K562 (cell line): ENCODE measurements around the gene WDR5B. TPM values are rescaled to one million over a fixed set of nuclear protein-coding genes. Genes with fewer than 3 reads are reported as not detected.

Experiments used
- ATAC-seq: fragments of 200-7000 bp; cut with Tn5 transposase; 3 replicates; pipeline ENCODE4 v1.9.1; 2020; ENCODE audit warnings: moderate library complexity
- BruUV-seq: library from RNA; stranded (reverse); fragments of 400-500 nt; replicated peaks from 2 replicates; lab custom pipeline; 2021; lab: Mats Ljungman, UMichigan
- CTCF ChIA-PET: fragments of 300-600 bp; formaldehyde crosslinking; extraction: SDS; loops from one replicate; lab custom pipeline; 2021; ENCODE audit warnings: low intra/inter-chr PET ratio; lab: Yijun Ruan, JAX
- POLR2A ChIA-PET: fragments of 300-600, 350-650 bp; sonication (Branson Sonifier 250); formaldehyde crosslinking; extraction: SDS; loops from one replicate; lab custom pipeline; 2021; ENCODE audit warnings: antibody characterized with exemption, inconsistent platforms; lab: Yijun Ruan, JAX
- DNase-seq, 4 experiments: peaks; one replicate each; pipeline versions ENCODE4 v3.0.0 to v3.0.0-alpha.2; 2011 to 2018; ENCODE audit warnings: low spot score in 3 of 4, mixed read lengths in 3 of 4; ENCODE audit errors: extremely low read depth in 1 of 4
- FAIRE-seq: peaks from 2 replicates; lab custom pipeline; 2011; peaks lifted over from hg19 to GRCh38; lab: Jason Lieb, UNC
- H2AFZ ChIP-seq: 2 replicates; pipeline ENCODE4 v1.6.0; 2011; ENCODE audit warnings: low read depth, low read length, control low read depth, inconsistent platforms
- H3K27ac ChIP-seq: fragments of 200-600 bp; 3 replicates; pipeline ENCODE4 v1.8.0; 2011; ENCODE audit warnings: low read depth, mild to moderate bottlenecking, control low read depth, inconsistent platforms, low read length, moderate library complexity, mixed read lengths; ENCODE audit errors: extremely low read depth
- H3K27me3 ChIP-seq, 2 experiments: fragments of 300-600 bp in 1 of 2; 2 replicates in 1 of 2; 3 replicates in 1 of 2; pipeline versions ENCODE4 v1.6.0 to v1.8.0; 2011; ENCODE audit warnings: inconsistent platforms in 2 of 2, low read length in 2 of 2, mild to moderate bottlenecking in 1 of 2, mixed read lengths in 1 of 2, moderate library complexity in 1 of 2; ENCODE audit not compliant: control insufficient read depth in 2 of 2, insufficient read depth in 2 of 2
- H3K36me3 ChIP-seq: fragments of 300-600 bp; 3 replicates; pipeline ENCODE4 v1.8.0; 2011; ENCODE audit warnings: mild to moderate bottlenecking, low read length, inconsistent platforms; ENCODE audit not compliant: control insufficient read depth, insufficient read depth
- H3K4me1 ChIP-seq, 2 experiments: fragments of 200-600 bp in 1 of 2; replicated peaks in 1 of 2; 2 replicates in 1 of 2; 3 replicates in 1 of 2; pipeline versions ENCODE4 v1.5.1 to v1.8.0; 2011; ENCODE audit warnings: inconsistent platforms in 2 of 2, low read length in 2 of 2, mild to moderate bottlenecking in 1 of 2, mixed read lengths in 1 of 2, moderate library complexity in 1 of 2; ENCODE audit not compliant: control insufficient read depth in 2 of 2, insufficient read depth in 2 of 2
- H3K4me2 ChIP-seq: 2 replicates; pipeline ENCODE4 v1.6.1; 2011; ENCODE audit warnings: low read length, control low read depth, inconsistent platforms, mixed read lengths; ENCODE audit not compliant: insufficient read depth
- H3K4me3 ChIP-seq: fragments of 200-600 bp; sonication (generic), shearing (Covaris generic); 2 replicates; pipeline ENCODE4 v1.5.1; 2016; ENCODE audit warnings: control low read depth, inconsistent platforms
- H3K79me2 ChIP-seq: fragments of 200-600 bp; 3 replicates; pipeline ENCODE4 v1.8.0; 2011; ENCODE audit warnings: low read length, inconsistent platforms; ENCODE audit not compliant: control insufficient read depth, insufficient read depth
- H3K9ac ChIP-seq, 2 experiments: 2 replicates each; pipeline versions ENCODE4 v1.6.0 to v1.6.1; 2011; ENCODE audit warnings: low read depth in 2 of 2, low read length in 2 of 2, control low read depth in 1 of 2, inconsistent platforms in 1 of 2, mild to moderate bottlenecking in 1 of 2, mixed read lengths in 1 of 2; ENCODE audit not compliant: insufficient read depth in 1 of 2
- H3K9me1 ChIP-seq: one replicate; pipeline ENCODE4 v1.6.0; 2011; ENCODE audit warnings: inconsistent platforms, mild to moderate bottlenecking, low read length, moderate library complexity; ENCODE audit not compliant: control insufficient read depth, insufficient read depth
- H3K9me3 ChIP-seq: replicated peaks from 2 replicates; pipeline ENCODE4 v1.5.1; 2011; ENCODE audit warnings: low read depth, low read length, inconsistent platforms; ENCODE audit not compliant: control insufficient read depth, insufficient read depth
- H4K20me1 ChIP-seq: replicated peaks from 2 replicates; pipeline ENCODE4 v1.6.1; 2011; ENCODE audit warnings: low read length, inconsistent platforms, mixed read lengths; ENCODE audit not compliant: control insufficient read depth, insufficient read depth
- BRF1 ChIP-seq: IDR thresholded peaks from 3 replicates; pipeline ENCODE4 v1.6.1; 2011; ENCODE audit warnings: borderline replicate concordance, mild to moderate bottlenecking; ENCODE audit not compliant: insufficient read length; ENCODE audit errors: extremely low read depth
- CTBP1 ChIP-seq: fragments of 450-650 bp; IDR thresholded peaks from 2 replicates; pipeline ENCODE4 v1.6.1; 2016; ENCODE audit warnings: borderline replicate concordance
- FOXJ3 ChIP-seq: sonication (generic); formaldehyde crosslinking; IDR thresholded peaks from 2 replicates; pipeline ENCODE4 v1.4.0; 2020; ENCODE audit warnings: mild to moderate bottlenecking, missing genetic modification reagents
- HMG20B ChIP-seq: fragments of 250-450 bp; sonication (Bioruptor Pico); IDR thresholded peaks from 2 replicates; pipeline ENCODE4 v1.5.0; 2021; ENCODE audit warnings: mild to moderate bottlenecking
- HMGN3 ChIP-seq: IDR thresholded peaks from 2 replicates; pipeline ENCODE4 v1.6.1; 2011; ENCODE audit warnings: borderline replicate concordance, low read depth, mild to moderate bottlenecking, mixed read lengths, low read length; ENCODE audit not compliant: insufficient read length; ENCODE audit errors: extremely low read depth
- OTX1 ChIP-seq: fragments of 450-650 bp; formaldehyde crosslinking; IDR thresholded peaks from 2 replicates; pipeline ENCODE4 v1.4.0; 2022; ENCODE audit warnings: mild to moderate bottlenecking
- SP1 ChIP-seq: sonication (generic); formaldehyde crosslinking; IDR thresholded peaks from 2 replicates; pipeline ENCODE4 v1.8.1; 2022; ENCODE audit warnings: mild to moderate bottlenecking, missing genetic modification reagents
- SPI1 ChIP-seq: IDR thresholded peaks from 2 replicates; pipeline ENCODE4 v1.6.1; 2011; ENCODE audit warnings: low read depth, low read length, control low read depth, borderline replicate concordance
- ZNF232 ChIP-seq: sonication (generic); formaldehyde crosslinking; IDR thresholded peaks from 2 replicates; pipeline ENCODE4 v1.8.0; 2022; ENCODE audit warnings: mild to moderate bottlenecking, missing genetic modification reagents
- ZNF41 ChIP-seq: fragments of 250-450 bp; sonication (Bioruptor Pico); conservative IDR thresholded peaks from 2 replicates; pipeline ENCODE4 v1.4.0; 2020; ENCODE audit warnings: mild to moderate bottlenecking
- ZNF76 ChIP-seq: fragments of 250-450 bp; sonication (Bioruptor Pico); IDR thresholded peaks from 2 replicates; pipeline ENCODE4 v1.4.0; 2020; ENCODE audit warnings: mild to moderate bottlenecking, moderate library complexity, borderline replicate concordance
- ZNF778 ChIP-seq: fragments of 450-650 bp; formaldehyde crosslinking; IDR thresholded peaks from 2 replicates; pipeline ENCODE4 v1.4.0; 2020; ENCODE audit warnings: mild to moderate bottlenecking, moderate library complexity
- ZNF79 ChIP-seq: fragments of 250-450 bp; sonication (Bioruptor Pico); IDR thresholded peaks from 2 replicates; pipeline ENCODE4 v1.4.0; 2020; ENCODE audit warnings: low read depth, mild to moderate bottlenecking, moderate library complexity
- WGBS: fragments of 100-300 bp; shearing (Covaris generic); methylation state at CpG from one replicate; pipeline ENCODE4 v1.1.6; 2016; ENCODE audit warnings: low coverage, mixed read lengths; ENCODE audit not compliant: insufficient coverage; ENCODE audit errors: missing lambda C conversion rate; 5-methylcytosine and 5-hydroxymethylcytosine counted together
- in situ Hi-C: fragments of 300-500 bp; cut with MboI; formaldehyde crosslinking; loops from 4 replicates; pipeline ENCODE4 v1.15.0; 2018; ENCODE audit warnings: inconsistent platforms, mixed read lengths
- intact Hi-C: fragments of 100-400 bp; cut with micrococcal nuclease; formaldehyde crosslinking; loops from 2 replicates; pipeline ENCODE4 v1.14.2; 2022
- polyA plus RNA-seq, 8 experiments: library from polyadenylated mRNA; depleted of rRNA in 4 of 8; stranded (reverse) in 5 of 8; unstranded in 3 of 8; fragments of >200 nt; fragmentation: Nextera tagmentation in 2 of 8; fragmentation: Illumina TruSeq in 1 of 8; extraction: Ambion mirVana in 2 of 8; extraction: Trizol in 1 of 8; gene quantifications; 2 replicates each; pipeline versions ENCODE4 v1.2.1 to v1.2.3, GENCODE V29; 2011 to 2014; ENCODE audit warnings: inconsistent platforms in 1 of 8, missing spikeins in 1 of 8
- total RNA-seq, 7 experiments: library from RNA; depleted of rRNA in 6 of 7; stranded (reverse); fragments of >200 nt in 6 of 7; fragmentation: Illumina TruSeq in 2 of 7; extraction: Trizol in 2 of 7; gene quantifications; 2 replicates each; pipeline versions ENCODE4 v1.2.1 to v1.2.3, GENCODE V29; 2011 to 2021; ENCODE audit warnings: low replicate concordance in 1 of 7
- TF ChIP-seq, protein P1 (sequence below): fragments of 250-450 bp; sonication (Bioruptor Pico); IDR thresholded peaks from 2 replicates; pipeline ENCODE4 v1.5.0; 2021; ENCODE audit warnings: mild to moderate bottlenecking, borderline replicate concordance
- TF ChIP-seq, protein P2 (sequence below): sonication (generic); formaldehyde crosslinking; IDR thresholded peaks from 2 replicates; pipeline ENCODE4 v1.8.0; 2022; ENCODE audit warnings: missing genetic modification reagents, mild to moderate bottlenecking, borderline replicate concordance

WDR5B gene
- total and polyA plus RNA-seq, 9 of the 15 experiments (the other 6 are each of a cell fraction or from before 2014, with no cell fraction given): 2.8 to 10.1 (median 4.2) TPM

- TF ChIP-seq, protein P1, sequence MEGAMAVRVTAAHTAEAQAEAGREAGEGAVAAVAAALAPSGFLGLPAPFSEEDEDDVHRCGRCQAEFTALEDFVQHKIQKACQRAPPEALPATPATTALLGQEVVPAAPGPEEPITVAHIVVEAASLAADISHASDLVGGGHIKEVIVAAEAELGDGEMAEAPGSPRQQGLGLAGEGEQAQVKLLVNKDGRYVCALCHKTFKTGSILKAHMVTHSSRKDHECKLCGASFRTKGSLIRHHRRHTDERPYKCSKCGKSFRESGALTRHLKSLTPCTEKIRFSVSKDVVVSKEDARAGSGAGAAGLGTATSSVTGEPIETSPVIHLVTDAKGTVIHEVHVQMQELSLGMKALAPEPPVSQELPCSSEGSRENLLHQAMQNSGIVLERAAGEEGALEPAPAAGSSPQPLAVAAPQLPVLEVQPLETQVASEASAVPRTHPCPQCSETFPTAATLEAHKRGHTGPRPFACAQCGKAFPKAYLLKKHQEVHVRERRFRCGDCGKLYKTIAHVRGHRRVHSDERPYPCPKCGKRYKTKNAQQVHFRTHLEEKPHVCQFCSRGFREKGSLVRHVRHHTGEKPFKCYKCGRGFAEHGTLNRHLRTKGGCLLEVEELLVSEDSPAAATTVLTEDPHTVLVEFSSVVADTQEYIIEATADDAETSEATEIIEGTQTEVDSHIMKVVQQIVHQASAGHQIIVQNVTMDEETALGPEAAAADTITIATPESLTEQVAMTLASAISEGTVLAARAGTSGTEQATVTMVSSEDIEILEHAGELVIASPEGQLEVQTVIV (CRISPR knock-in tag): no peak
- TF ChIP-seq HMG20B (no peak), SPI1 (peak; percentile 32; the same call in 1 of the 2 replicates), ZNF76 (CRISPR knock-in tag) (no peak), ZNF778 (no peak), ZNF79 (CRISPR knock-in tag) (no peak)
Observed at GRCh38 chr3:122415104-122415744, 638 bp downstream of the WDR5B start (continued).

DNA sequence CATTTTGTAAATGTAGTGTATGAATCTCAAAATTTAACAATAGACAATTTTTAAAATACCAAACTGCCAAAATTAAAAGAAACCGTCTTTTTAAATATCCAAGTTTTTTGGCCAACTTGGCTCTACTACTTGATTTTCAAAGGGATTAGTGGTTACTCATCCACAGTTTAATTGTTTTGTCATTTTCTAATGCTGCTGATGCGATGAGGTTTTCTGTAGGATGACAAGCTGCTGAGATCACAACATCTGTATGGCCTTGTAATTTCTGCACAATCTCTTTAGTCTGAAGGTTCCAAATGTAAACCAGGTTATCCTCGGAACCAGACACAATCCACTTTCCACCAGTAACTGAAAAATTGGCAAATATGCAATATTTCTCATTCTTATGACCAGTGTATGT lies 1.5 kb downstream of the WDR5B start:
- Histone ChIP-seq H3K9me3 (no peaks in the 10 kb centered on the region), H4K20me1 (no peaks in the 10 kb centered on the region; the same call in 1 of the 2 replicates), H3K4me1 (peaks cover 0 to 4% of the 10 kb centered on the region in 2 experiments; a peak in 3 of 5 replicates), H3K27me3 (no peaks in the 10 kb centered on the region), H3K9me1 (no peaks in the 10 kb centered on the region), H3K79me2 (peaks cover 45% of the 10 kb centered on the region), H3K4me3 (no peak overlapping the region), H2AFZ (no peak overlapping the region), H3K27ac (no peak overlapping the region), H3K4me2 (peak overlapping the region; percentile 90), H3K36me3 (peaks cover 42% of the 10 kb centered on the region; the same call in 2 of the 3 replicates), H3K9ac (no peak overlapping the region)
- FAIRE-seq: no peak
- no peak for TF ChIP-seq OTX1
- no peak for TF ChIP-seq ZNF41
- no peak for TF ChIP-seq CTBP1
- TF ChIP-seq HMGN3: no peak
- TF ChIP-seq ZNF232: no peak
- no peak for TF ChIP-seq FOXJ3 (CRISPR knock-in tag)
- TF ChIP-seq SP1: no peak
- TF ChIP-seq BRF1: no peak
- TF ChIP-seq, protein P2, sequence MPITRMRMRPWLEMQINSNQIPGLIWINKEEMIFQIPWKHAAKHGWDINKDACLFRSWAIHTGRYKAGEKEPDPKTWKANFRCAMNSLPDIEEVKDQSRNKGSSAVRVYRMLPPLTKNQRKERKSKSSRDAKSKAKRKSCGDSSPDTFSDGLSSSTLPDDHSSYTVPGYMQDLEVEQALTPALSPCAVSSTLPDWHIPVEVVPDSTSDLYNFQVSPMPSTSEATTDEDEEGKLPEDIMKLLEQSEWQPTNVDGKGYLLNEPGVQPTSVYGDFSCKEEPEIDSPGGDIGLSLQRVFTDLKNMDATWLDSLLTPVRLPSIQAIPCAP (CRISPR knock-in tag): no peak
- ChIA-PET CTCF (no interaction called here), POLR2A (no interaction called here)
- in situ Hi-C loops (no loop called here), intact Hi-C loops (no loop called here)
- DNase-seq: no peak
- 72% methylated on average over 3 of the region's 3 CpGs for WGBS
- no peak for ATAC-seq
- no TSS peak for BruUV-seq
